Adrenal gland (tissue), 12 donors: ENCODE data around the gene TNFRSF18. TPM values are rescaled to one million over a fixed set of nuclear protein-coding genes. Genes with fewer than 3 reads are reported as not detected.

Experiments used
- DNase-seq, 7 donors: peaks; one replicate each; pipeline ENCODE4 v3.0.0-alpha.2; 2019 to 2020
- H3K27ac ChIP-seq, 5 donors: fragments of 200-600 bp; sonication (generic) in 4 of 5; 1 replicate in 3 of 5; 2 replicates in 2 of 5; pipeline versions ENCODE4 v1.5.1 to v1.8.0; 2016 to 2020; ENCODE audit warnings: mild to moderate bottlenecking in 1 of 5
- H3K27me3 ChIP-seq: fragments of 200-600 bp; 2 replicates; pipeline ENCODE4 v1.8.0; 2021
- H3K36me3 ChIP-seq, 2 donors: fragments of 200-600 bp; replicated peaks in 1 of 2; 1 replicate in 1 of 2; 2 replicates in 1 of 2; pipeline versions ENCODE4 v1.5.1 to v1.8.0; 2018 to 2022
- H3K4me1 ChIP-seq, 2 donors: fragments of 200-600 bp; replicated peaks in 1 of 2; 1 replicate in 1 of 2; 2 replicates in 1 of 2; pipeline versions ENCODE4 v1.5.1 to v1.8.0; 2018 to 2021
- H3K4me3 ChIP-seq, 4 donors: fragments of 200-600 bp; sonication (generic) in 3 of 4; one replicate each; pipeline ENCODE4 v1.5.1; 2016 to 2018
- H3K9me3 ChIP-seq, 3 donors: fragments of 200-600 bp; sonication (generic) in 1 of 3; replicated peaks in 1 of 3; 1 replicate in 2 of 3; 2 replicates in 1 of 3; pipeline versions ENCODE4 v1.5.1 to v1.8.0; 2016 to 2021
- POLR2A ChIP-seq, 2 donors: fragments of 450-650 bp; IDR thresholded peaks; one replicate each; pipeline ENCODE4 v1.6.1; 2017; ENCODE audit warnings: antibody characterized with exemption in 2 of 2, mild to moderate bottlenecking in 2 of 2, moderate library complexity in 1 of 2
- WGBS, 4 donors: extraction: QIAGEN DNeasy Blood & Tissue Kit in 2 of 4; methylation state at CpG; one replicate each; pipeline versions ENCODE4 v1.1.5 to v1.1.7; 2013 to 2017; 5-methylcytosine and 5-hydroxymethylcytosine counted together
- intact Hi-C, 2 donors: fragments of 100-400 bp; cut with DNase I; formaldehyde crosslinking; loops; one replicate each; pipeline versions ENCODE4 v1.14.1 to v1.15.0; 2022 to 2023
- polyA plus RNA-seq, 3 donors: library from polyadenylated mRNA; stranded (reverse); fragments of 200-250 nt in 2 of 3; fragments of 350-450 nt in 1 of 3; fragmentation: Illumina TruSeq in 1 of 3; extraction: RNeasy Lipid Tissue Mini Kit (QIAGEN cat#74804) in 1 of 3; gene quantifications; one replicate each; pipeline ENCODE4 v1.2.3, GENCODE V29; 2013 to 2014
- total RNA-seq, 9 donors: library from RNA; depleted of rRNA in 4 of 9; stranded (reverse); fragments of >200 nt in 4 of 9; fragments of 120-200 nt in 1 of 9; fragmentation: NEBNext Ultra II Directional in 1 of 9; extraction: Animal tissue kit (Norgen Biotek cat#: 25700) in 1 of 9; gene quantifications; one replicate each; pipeline versions ENCODE4 v1.1.0 to v1.2.4, GENCODE V29; 2013 to 2023
- TF ChIP-seq, protein P1 (sequence below), 6 experiments: fragments of 450-650 bp in 4 of 6; fragments of 200-600 bp in 2 of 6; sonication (generic) in 1 of 6; IDR thresholded peaks; 1 replicate in 5 of 6; 2 replicates in 1 of 6; pipeline versions ENCODE4 v1.5.1 to v1.8.0; 2016 to 2021; ENCODE audit warnings: antibody characterized with exemption in 6 of 6, mild to moderate bottlenecking in 2 of 6, moderate library complexity in 1 of 6
- donor health status: healthy with polysubstance abuse.
- donor health status: Bipolar disorder and iron deficiency.
- donor health status: DM: yes; HTN: yes; CAD: no.
- donor health status: DM: no; HTN: no; CAD: no.
- donor health status: DM: no; HTN: no; CAD: no.
- donor health status: DM: yes; HTN: yes; CAD: no.

TNFRSF18 gene
- total and polyA plus RNA-seq, 12 donors = 0.27 to 1.5 (median 0.64) TPM; not detected in 7

- Histone ChIP-seq H3K4me1 (no peaks in the 10 kb centered on the region), H3K27ac (no peak overlapping the region), H3K36me3 (no peaks in the 10 kb centered on the region), H3K9me3 (no peaks in the 10 kb centered on the region), H3K4me3 (no peak overlapping the region), H3K27me3 (peaks cover 36% of the 10 kb centered on the region)
- DNase-seq = peak in 1 of 7 donors; percentile 4
- intact Hi-C loops = no loop called here
- TF ChIP-seq, protein P1, sequence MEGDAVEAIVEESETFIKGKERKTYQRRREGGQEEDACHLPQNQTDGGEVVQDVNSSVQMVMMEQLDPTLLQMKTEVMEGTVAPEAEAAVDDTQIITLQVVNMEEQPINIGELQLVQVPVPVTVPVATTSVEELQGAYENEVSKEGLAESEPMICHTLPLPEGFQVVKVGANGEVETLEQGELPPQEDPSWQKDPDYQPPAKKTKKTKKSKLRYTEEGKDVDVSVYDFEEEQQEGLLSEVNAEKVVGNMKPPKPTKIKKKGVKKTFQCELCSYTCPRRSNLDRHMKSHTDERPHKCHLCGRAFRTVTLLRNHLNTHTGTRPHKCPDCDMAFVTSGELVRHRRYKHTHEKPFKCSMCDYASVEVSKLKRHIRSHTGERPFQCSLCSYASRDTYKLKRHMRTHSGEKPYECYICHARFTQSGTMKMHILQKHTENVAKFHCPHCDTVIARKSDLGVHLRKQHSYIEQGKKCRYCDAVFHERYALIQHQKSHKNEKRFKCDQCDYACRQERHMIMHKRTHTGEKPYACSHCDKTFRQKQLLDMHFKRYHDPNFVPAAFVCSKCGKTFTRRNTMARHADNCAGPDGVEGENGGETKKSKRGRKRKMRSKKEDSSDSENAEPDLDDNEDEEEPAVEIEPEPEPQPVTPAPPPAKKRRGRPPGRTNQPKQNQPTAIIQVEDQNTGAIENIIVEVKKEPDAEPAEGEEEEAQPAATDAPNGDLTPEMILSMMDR (IDR thresholded peaks at IDR 0.05) = no peak
- WGBS, 4 donors = 71 to 98% (median 72%) methylated on average over 9 to 51 of the region's 51 CpGs
These were observed 26.2 kb downstream of the TNFRSF18 start for GRCh38 chr1:1179983-1180861.

- no peaks in the 10 kb centered on the region for H3K9me3 ChIP-seq
- WGBS, 4 donors = 71 to 81% (median 73%) methylated on average over 4 to 25 of the region's 25 CpGs; no CpG with 5 or more reads in 1 of the 4 donors
- peak in 1 of 7 donors; percentile 3 for DNase-seq
- H3K27me3 ChIP-seq = peaks cover 36% of the 10 kb centered on the region
- H3K36me3 ChIP-seq = no peaks in the 10 kb centered on the region
- H3K27ac ChIP-seq = no peak overlapping the region
- TF ChIP-seq POLR2A (IDR thresholded peaks at IDR 0.05) = no peak
- TF ChIP-seq, protein P1 (IDR thresholded peaks at IDR 0.05) = no peak
- H3K4me1 ChIP-seq = no peaks in the 10 kb centered on the region
- intact Hi-C loops = no loop called here
- no peak overlapping the region for H3K4me3 ChIP-seq
These were observed 26.9 kb downstream of the TNFRSF18 start for GRCh38 chr1:1179346-1179982.

DNA sequence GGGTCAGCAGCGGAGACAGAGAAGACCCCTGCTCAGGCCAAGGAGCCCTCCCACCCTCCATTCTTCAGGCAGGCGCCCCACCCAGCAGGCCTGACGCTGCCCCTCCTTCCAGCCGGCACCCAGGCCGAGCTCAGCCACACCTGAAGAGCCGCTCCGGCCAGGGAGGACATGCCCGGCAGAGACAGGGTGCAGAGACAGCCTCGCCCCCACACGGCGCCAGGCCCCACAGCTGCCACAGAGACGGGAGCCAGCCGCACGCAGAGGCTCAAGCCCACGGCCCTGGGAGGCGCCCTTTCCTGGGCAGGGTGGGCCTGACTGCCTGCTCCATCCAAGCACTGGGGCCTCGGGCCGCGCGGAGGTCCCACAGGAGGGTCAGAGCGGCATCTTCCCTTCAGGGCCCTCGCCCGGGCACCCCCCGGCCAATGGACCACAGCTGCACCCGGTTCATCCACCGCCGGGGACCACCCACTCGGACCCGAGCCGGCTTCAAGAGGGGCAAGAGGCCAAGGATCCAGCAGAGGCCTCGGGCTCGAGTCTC is 27.5 kb downstream of the TNFRSF18 start:
- Histone ChIP-seq H3K27me3 (peaks cover 40% of the 10 kb centered on the region), H3K4me1 (no peaks in the 10 kb centered on the region), H3K27ac (no peak overlapping the region), H3K4me3 (no peak overlapping the region), H3K36me3 (no peaks in the 10 kb centered on the region), H3K9me3 (no peaks in the 10 kb centered on the region)
- DNase-seq = peak in 1 of 7 donors; percentile 4
- TF ChIP-seq, protein P1 (IDR thresholded peaks at IDR 0.05) = no peak
- TF ChIP-seq POLR2A (IDR thresholded peaks at IDR 0.05) = no peak
- intact Hi-C loops = no loop called here
- 81 to 85% (median 83%) methylated on average over 4 to 32 of the region's 32 CpGs; no CpG with 5 or more reads in 1 of the 4 donors for WGBS, 4 donors
